ENCODE data around the gene MAOB.

DNA sequence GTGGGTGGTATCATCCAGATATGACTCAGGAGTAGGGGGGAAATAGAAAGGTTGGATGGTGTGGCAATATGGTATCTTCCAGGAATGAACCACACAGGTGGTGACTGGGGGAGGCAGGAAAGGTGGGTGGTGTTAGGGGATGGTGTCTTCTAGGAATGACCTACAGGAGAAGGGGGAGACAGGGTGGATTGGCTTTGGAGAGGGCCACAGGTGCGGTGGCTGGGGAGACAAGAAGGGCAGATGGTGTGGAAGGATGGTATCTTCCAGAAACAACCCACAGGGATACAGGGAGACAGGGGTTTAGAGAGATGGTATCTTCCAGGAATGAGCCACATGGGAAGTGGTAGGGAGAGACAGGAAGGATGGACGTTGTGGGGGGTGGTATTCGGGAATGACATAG is 162.2 kb downstream of the MAOB start:
- TF ChIP-seq, protein P1, sequence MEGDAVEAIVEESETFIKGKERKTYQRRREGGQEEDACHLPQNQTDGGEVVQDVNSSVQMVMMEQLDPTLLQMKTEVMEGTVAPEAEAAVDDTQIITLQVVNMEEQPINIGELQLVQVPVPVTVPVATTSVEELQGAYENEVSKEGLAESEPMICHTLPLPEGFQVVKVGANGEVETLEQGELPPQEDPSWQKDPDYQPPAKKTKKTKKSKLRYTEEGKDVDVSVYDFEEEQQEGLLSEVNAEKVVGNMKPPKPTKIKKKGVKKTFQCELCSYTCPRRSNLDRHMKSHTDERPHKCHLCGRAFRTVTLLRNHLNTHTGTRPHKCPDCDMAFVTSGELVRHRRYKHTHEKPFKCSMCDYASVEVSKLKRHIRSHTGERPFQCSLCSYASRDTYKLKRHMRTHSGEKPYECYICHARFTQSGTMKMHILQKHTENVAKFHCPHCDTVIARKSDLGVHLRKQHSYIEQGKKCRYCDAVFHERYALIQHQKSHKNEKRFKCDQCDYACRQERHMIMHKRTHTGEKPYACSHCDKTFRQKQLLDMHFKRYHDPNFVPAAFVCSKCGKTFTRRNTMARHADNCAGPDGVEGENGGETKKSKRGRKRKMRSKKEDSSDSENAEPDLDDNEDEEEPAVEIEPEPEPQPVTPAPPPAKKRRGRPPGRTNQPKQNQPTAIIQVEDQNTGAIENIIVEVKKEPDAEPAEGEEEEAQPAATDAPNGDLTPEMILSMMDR (IDR thresholded peaks at IDR 0.05), result no peak
- no peak for TF ChIP-seq EZH2 (IDR thresholded peaks at IDR 0.05; ENCODE audit: borderline replicate concordance, insufficient read depth, low read depth, low read length, poor library complexity, severe bottlenecking)

All from B cell (primary cell).